Panc1 (cell line): ENCODE results near the gene CPNE6. TPM values are rescaled to one million over a fixed set of nuclear protein-coding genes. Genes with fewer than 3 reads are reported as not detected.

ENCODE experiments used
- ATAC-seq: fragments of 200-7000 bp; cut with Tn5 transposase; 2 replicates; pipeline ENCODE4 v1.9.1; 2020; ENCODE audit warnings: mild to moderate bottlenecking, moderate library complexity
- BruUV-seq: library from RNA; stranded (reverse); fragments of 400-500 nt; replicated peaks from 2 replicates; lab custom pipeline; 2021; lab: Mats Ljungman, UMichigan
- CTCF ChIA-PET: fragments of 300-600 bp; sonication (Branson Sonifier 250); formaldehyde crosslinking; loops from one replicate; lab custom pipeline; 2022; ENCODE audit warnings: antibody characterized with exemption; lab: Charles Lee
- POLR2A ChIA-PET: fragments of 300-600 bp; sonication (Branson Sonifier 250); formaldehyde crosslinking; loops from one replicate; lab custom pipeline; 2022; ENCODE audit warnings: antibody characterized with exemption; lab: Charles Lee
- DNase-seq: peaks from one replicate; pipeline ENCODE4 v3.0.0-alpha.2; 2010; ENCODE audit warnings: low read depth, low spot score
- H3K27ac ChIP-seq: 2 replicates; pipeline ENCODE4 v1.5.1; 2011; ENCODE audit warnings: mild to moderate bottlenecking, low read length, inconsistent platforms
- H3K27me3 ChIP-seq: fragments of 200-500 bp; sonication (Bioruptor generic); 2 replicates; pipeline ENCODE4 v1.6.0; 2014; ENCODE audit warnings: low read length, inconsistent platforms; ENCODE audit not compliant: control insufficient read depth, insufficient read depth
- H3K36me3 ChIP-seq: fragments of 200-500 bp; sonication (Bioruptor generic); 2 replicates; pipeline ENCODE4 v1.5.1; 2014; ENCODE audit warnings: inconsistent platforms, mild to moderate bottlenecking, low read length, moderate library complexity; ENCODE audit not compliant: control insufficient read depth, insufficient read depth
- H3K4me1 ChIP-seq: 2 replicates; pipeline ENCODE4 v1.5.1; 2011; ENCODE audit warnings: inconsistent platforms, mild to moderate bottlenecking, low read length, moderate library complexity; ENCODE audit not compliant: control insufficient read depth, insufficient read depth
- H3K4me3 ChIP-seq, 2 experiments: 2 replicates each; pipeline ENCODE4 v1.5.1; 2011 to 2012; ENCODE audit warnings: low read depth in 2 of 2, low read length in 2 of 2, mild to moderate bottlenecking in 2 of 2, inconsistent platforms in 1 of 2, moderate library complexity in 1 of 2
- H3K9me3 ChIP-seq: fragments of 200-500 bp; sonication (Bioruptor generic); 2 replicates; pipeline ENCODE4 v1.5.1; 2014; ENCODE audit warnings: low read depth, mild to moderate bottlenecking, inconsistent platforms, low read length, moderate library complexity; ENCODE audit not compliant: control insufficient read depth, insufficient read depth
- POLR2AphosphoS5 ChIP-seq: IDR thresholded peaks from 2 replicates; pipeline ENCODE4 v1.6.1; 2012; ENCODE audit warnings: mild to moderate bottlenecking, low read depth, low read length, moderate library complexity
- SIN3A ChIP-seq: IDR thresholded peaks from 2 replicates; pipeline ENCODE4 v1.6.1; 2012; ENCODE audit warnings: low read depth, mild to moderate bottlenecking, low read length, moderate library complexity, borderline replicate concordance; ENCODE audit not compliant: insufficient read depth
- TCF7L2 ChIP-seq: IDR thresholded peaks from 2 replicates; pipeline ENCODE4 v1.6.1; 2011; ENCODE audit warnings: mild to moderate bottlenecking, low read depth, low read length, inconsistent platforms
- in situ Hi-C: cut with HindIII; loops from 2 replicates; pipeline ENCODE4 v1.10.0; 2016; ENCODE audit warnings: low sequenced_read_pairs, low pct_unique_long_range_greater_than_20kb
- intact Hi-C: fragments of 100-400 bp; cut with micrococcal nuclease; formaldehyde crosslinking; loops from one replicate; pipeline ENCODE4 v1.10.0; 2022; ENCODE audit not compliant: unreplicated experiment
- total RNA-seq: library from RNA; stranded (reverse); gene quantifications from one replicate; pipeline ENCODE4 v1.2.1, GENCODE V29; 2021; ENCODE audit not compliant: unreplicated experiment
- TF ChIP-seq, protein P1 (sequence below), 2 experiments: IDR thresholded peaks; 2 replicates each; pipeline ENCODE4 v1.6.1; 2011 to 2012; ENCODE audit warnings: low read depth in 2 of 2, control low read depth in 1 of 2, low read length in 1 of 2, mild to moderate bottlenecking in 1 of 2, moderate library complexity in 1 of 2; ENCODE audit not compliant: insufficient read depth in 1 of 2
- TF ChIP-seq, protein P2 (sequence below): fragments of 450-650 bp; IDR thresholded peaks from 2 replicates; pipeline ENCODE4 v1.5.1; 2017; ENCODE audit warnings: mild to moderate bottlenecking

The CPNE6 gene
- total RNA-seq, 1 experiment from 2014 or later, result not detected

DNA sequence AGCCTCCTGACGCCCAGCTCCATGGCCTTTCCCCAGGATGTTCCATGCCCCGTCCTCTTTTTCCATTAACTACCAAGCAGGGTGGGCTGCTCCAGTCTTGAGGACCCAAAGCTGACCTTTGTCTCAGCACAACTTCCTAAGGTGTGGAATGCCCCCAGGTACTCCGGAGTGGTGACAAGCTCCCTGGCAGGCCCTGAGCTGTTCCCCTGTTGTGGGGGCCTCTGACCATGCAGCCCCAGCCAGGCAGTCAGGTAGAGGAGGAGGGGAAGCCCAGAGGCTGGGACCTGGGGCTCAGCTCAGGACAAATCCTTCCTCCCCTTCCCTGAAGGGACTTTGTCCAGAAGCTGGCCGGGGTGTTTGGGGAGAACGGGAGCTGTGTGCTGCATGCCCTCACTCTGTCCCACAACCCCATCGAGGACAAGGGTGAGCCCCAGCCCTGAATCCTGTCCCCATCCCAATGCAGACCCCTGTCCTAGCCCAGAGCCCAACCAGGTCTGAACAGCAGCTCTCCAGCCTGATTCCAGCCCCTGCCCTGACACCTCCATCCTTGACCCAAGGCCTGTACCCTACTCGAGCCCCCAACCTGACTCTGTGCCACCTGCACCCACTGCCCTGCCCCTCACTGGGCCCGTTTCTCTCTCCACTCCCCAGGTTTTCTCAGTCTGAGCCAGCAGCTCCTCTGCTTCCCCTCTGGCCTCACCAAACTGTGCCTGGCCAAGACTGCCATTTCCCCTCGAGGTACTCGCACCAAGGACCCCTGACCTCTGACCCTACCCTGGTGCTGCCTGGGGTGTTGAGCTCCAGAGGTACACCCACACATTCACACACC is 15.2 kb upstream of the CPNE6 start:
- POLR2A ChIA-PET, result interaction anchor here (0.5 kb wide), 1 partner anchor 156 kb away, joined by 8 read pairs; no protein-coding TSS in a partner anchor

DNA sequence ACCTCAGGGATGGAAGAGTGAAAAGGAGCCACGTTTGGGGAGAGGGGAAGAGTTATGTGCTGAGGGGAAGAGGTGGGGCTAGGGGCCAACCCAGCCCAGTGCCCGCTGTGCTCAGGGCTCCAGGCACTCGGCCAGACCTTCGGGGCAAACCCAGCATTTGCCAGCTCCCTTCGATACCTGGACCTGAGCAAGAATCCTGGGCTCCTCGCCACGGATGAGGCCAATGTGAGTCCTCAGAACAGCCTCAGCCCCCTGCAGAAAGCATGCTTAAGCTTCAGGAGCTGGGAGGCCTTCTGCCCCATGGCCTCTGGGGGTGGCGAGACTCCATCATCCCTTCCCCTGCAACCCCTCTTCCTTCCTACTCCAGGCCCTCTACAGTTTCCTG is 14.6 kb upstream of the CPNE6 start:
- ChIA-PET CTCF (interaction anchor here (0.6 to 2.8 kb wide), 3 partner anchors 34 to 131 kb away, joined by 3 to 50 read pairs (median 6); no protein-coding TSS in a partner anchor), POLR2A (no interaction called here)
- TF ChIP-seq POLR2AphosphoS5, result no peak

More for the DNA sequence above, 15.2 kb upstream of the CPNE6 start:
- Histone ChIP-seq H3K36me3 (no peaks in the 10 kb centered on the region), H3K27me3 (no peaks in the 10 kb centered on the region; the same call in 1 of the 2 replicates), H3K4me3 (no peak overlapping the region), H3K4me1 (no peaks in the 10 kb centered on the region), H3K9me3 (no peaks in the 10 kb centered on the region), H3K27ac (no peak overlapping the region)
- CTCF ChIA-PET, result interaction anchor here (0.7 kb wide), 1 partner anchor 130 kb away, joined by 3 read pairs; no protein-coding TSS in a partner anchor
- ATAC-seq (no peak), DNase-seq (no peak)
- no TSS peak for BruUV-seq
- in situ Hi-C loops, result no loop called here
- intact Hi-C loops, result no loop called here
- TF ChIP-seq, protein P1, sequence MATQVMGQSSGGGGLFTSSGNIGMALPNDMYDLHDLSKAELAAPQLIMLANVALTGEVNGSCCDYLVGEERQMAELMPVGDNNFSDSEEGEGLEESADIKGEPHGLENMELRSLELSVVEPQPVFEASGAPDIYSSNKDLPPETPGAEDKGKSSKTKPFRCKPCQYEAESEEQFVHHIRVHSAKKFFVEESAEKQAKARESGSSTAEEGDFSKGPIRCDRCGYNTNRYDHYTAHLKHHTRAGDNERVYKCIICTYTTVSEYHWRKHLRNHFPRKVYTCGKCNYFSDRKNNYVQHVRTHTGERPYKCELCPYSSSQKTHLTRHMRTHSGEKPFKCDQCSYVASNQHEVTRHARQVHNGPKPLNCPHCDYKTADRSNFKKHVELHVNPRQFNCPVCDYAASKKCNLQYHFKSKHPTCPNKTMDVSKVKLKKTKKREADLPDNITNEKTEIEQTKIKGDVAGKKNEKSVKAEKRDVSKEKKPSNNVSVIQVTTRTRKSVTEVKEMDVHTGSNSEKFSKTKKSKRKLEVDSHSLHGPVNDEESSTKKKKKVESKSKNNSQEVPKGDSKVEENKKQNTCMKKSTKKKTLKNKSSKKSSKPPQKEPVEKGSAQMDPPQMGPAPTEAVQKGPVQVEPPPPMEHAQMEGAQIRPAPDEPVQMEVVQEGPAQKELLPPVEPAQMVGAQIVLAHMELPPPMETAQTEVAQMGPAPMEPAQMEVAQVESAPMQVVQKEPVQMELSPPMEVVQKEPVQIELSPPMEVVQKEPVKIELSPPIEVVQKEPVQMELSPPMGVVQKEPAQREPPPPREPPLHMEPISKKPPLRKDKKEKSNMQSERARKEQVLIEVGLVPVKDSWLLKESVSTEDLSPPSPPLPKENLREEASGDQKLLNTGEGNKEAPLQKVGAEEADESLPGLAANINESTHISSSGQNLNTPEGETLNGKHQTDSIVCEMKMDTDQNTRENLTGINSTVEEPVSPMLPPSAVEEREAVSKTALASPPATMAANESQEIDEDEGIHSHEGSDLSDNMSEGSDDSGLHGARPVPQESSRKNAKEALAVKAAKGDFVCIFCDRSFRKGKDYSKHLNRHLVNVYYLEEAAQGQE (IDR thresholded peaks at IDR 0.05; ENCODE audit: insufficient read depth in 1 of 2, low read depth in 2 of 2, low read length in 1 of 2), result no peak
- TF ChIP-seq, protein P2, sequence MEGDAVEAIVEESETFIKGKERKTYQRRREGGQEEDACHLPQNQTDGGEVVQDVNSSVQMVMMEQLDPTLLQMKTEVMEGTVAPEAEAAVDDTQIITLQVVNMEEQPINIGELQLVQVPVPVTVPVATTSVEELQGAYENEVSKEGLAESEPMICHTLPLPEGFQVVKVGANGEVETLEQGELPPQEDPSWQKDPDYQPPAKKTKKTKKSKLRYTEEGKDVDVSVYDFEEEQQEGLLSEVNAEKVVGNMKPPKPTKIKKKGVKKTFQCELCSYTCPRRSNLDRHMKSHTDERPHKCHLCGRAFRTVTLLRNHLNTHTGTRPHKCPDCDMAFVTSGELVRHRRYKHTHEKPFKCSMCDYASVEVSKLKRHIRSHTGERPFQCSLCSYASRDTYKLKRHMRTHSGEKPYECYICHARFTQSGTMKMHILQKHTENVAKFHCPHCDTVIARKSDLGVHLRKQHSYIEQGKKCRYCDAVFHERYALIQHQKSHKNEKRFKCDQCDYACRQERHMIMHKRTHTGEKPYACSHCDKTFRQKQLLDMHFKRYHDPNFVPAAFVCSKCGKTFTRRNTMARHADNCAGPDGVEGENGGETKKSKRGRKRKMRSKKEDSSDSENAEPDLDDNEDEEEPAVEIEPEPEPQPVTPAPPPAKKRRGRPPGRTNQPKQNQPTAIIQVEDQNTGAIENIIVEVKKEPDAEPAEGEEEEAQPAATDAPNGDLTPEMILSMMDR, result no peak
- TF ChIP-seq POLR2AphosphoS5, result no peak
- TF ChIP-seq SIN3A, result no peak
- TF ChIP-seq TCF7L2, result no peak

More for the DNA sequence above, 14.6 kb upstream of the CPNE6 start:
- Histone ChIP-seq H3K27me3 (no peaks in the 10 kb centered on the region; the same call in 1 of the 2 replicates), H3K27ac (no peak overlapping the region), H3K4me3 (no peak overlapping the region), H3K9me3 (no peaks in the 10 kb centered on the region), H3K4me1 (no peaks in the 10 kb centered on the region), H3K36me3 (no peaks in the 10 kb centered on the region)
- no peak for ATAC-seq
- intact Hi-C loops, result no loop called here
- no TSS peak for BruUV-seq
- DNase-seq, result no peak
- in situ Hi-C loops, result no loop called here
